OCI-LY7 (cell line): Measurements from ENCODE around the gene KSR1. TPM values are rescaled to one million over a fixed set of nuclear protein-coding genes. Genes with fewer than 3 reads are reported as not detected.

ENCODE experiments used
- BruUV-seq: library from RNA; stranded (reverse); fragments of 400-500 nt; replicated peaks from 2 replicates; lab custom pipeline; 2021; lab: Mats Ljungman, UMichigan
- CTCF ChIA-PET: fragments of 300-600 bp; sonication (Branson Sonifier 250); formaldehyde crosslinking; loops from one replicate; lab custom pipeline; 2022; ENCODE audit warnings: antibody characterized with exemption; ENCODE audit not compliant: unreplicated experiment; lab: Charles Lee
- POLR2A ChIA-PET: fragments of 300-600 bp; sonication (Branson Sonifier 250); formaldehyde crosslinking; loops from one replicate; lab custom pipeline; 2022; ENCODE audit warnings: antibody characterized with exemption; lab: Charles Lee
- DNase-seq: peaks from one replicate; pipeline ENCODE4 v3.0.0-alpha.2; 2015; ENCODE audit warnings: low spot score
- H2AFZ ChIP-seq: fragments of 200-600 bp; sonication (generic), shearing (Covaris generic); 2 replicates; pipeline ENCODE4 v1.6.1; 2014; ENCODE audit warnings: mild to moderate bottlenecking, antibody characterized with exemption, low read length, moderate library complexity
- H3K27ac ChIP-seq: fragments of 200-600 bp; sonication (generic); 2 replicates; pipeline ENCODE4 v1.5.1; 2014; ENCODE audit warnings: mixed run types, low read depth, mild to moderate bottlenecking, moderate library complexity, low read length, inconsistent platforms; ENCODE audit not compliant: poor library complexity, severe bottlenecking
- H3K36me3 ChIP-seq: fragments of 200-600 bp; sonication (generic); 2 replicates; pipeline ENCODE4 v1.6.1; 2014; ENCODE audit warnings: mild to moderate bottlenecking, antibody characterized with exemption, low read length, moderate library complexity, mixed read lengths; ENCODE audit not compliant: insufficient read depth
- H3K4me1 ChIP-seq: fragments of 200-600 bp; sonication (generic); 2 replicates; pipeline ENCODE4 v1.5.1; 2014; ENCODE audit warnings: mild to moderate bottlenecking, low read length; ENCODE audit not compliant: insufficient read depth, poor library complexity, severe bottlenecking
- H3K4me2 ChIP-seq: fragments of 200-600 bp; sonication (generic); 2 replicates; pipeline ENCODE4 v1.6.1; 2014; ENCODE audit warnings: mild to moderate bottlenecking, low read length
- H3K4me3 ChIP-seq: fragments of 200-600 bp; sonication (generic); 2 replicates; pipeline ENCODE4 v1.5.1; 2014; ENCODE audit warnings: mild to moderate bottlenecking, low read depth, low read length; ENCODE audit not compliant: poor library complexity, severe bottlenecking
- H3K79me2 ChIP-seq: fragments of 200-600 bp; sonication (generic); 2 replicates; pipeline ENCODE4 v1.6.1; 2016; ENCODE audit warnings: low read depth, mild to moderate bottlenecking, low read length, moderate library complexity, mixed read lengths; ENCODE audit not compliant: insufficient read depth
- H3K9me2 ChIP-seq: fragments of 200-600 bp; sonication (generic); 2 replicates; pipeline ENCODE4 v1.6.1; 2016; ENCODE audit warnings: mild to moderate bottlenecking, low read length, mixed read lengths; ENCODE audit not compliant: insufficient read depth
- H3K9me3 ChIP-seq: fragments of 200-600 bp; sonication (generic); 2 replicates; pipeline ENCODE4 v1.6.1; 2014; ENCODE audit warnings: mild to moderate bottlenecking, mixed run types, low read length, mixed read lengths
- H4K20me1 ChIP-seq: fragments of 200-600 bp; sonication (generic); 2 replicates; pipeline ENCODE4 v1.6.1; 2014; ENCODE audit warnings: mild to moderate bottlenecking, antibody characterized with exemption, low read length, moderate library complexity, mixed read lengths; ENCODE audit not compliant: insufficient read depth
- EZH2phosphoT487 ChIP-seq: fragments of 200-600 bp; sonication (generic); IDR thresholded peaks from 2 replicates; pipeline ENCODE4 v1.6.1; 2018; ENCODE audit warnings: low read depth, borderline replicate concordance, mild to moderate bottlenecking, mixed run types, antibody characterized with exemption, low read length, moderate library complexity, mixed read lengths
- intact Hi-C: fragments of 100-400 bp; cut with micrococcal nuclease; formaldehyde crosslinking; loops from one replicate; pipeline ENCODE4 v1.10.0; 2022; ENCODE audit not compliant: unreplicated experiment
- total RNA-seq, 2 experiments: library from RNA; depleted of rRNA in 1 of 2; stranded (reverse); fragments of >200 nt in 1 of 2; shearing (Covaris generic) in 1 of 2; gene quantifications; 2 replicates each; pipeline ENCODE4 v1.2.3, GENCODE V29; 2014 to 2022
- TF ChIP-seq, protein P1 (sequence below): fragments of 200-600 bp; sonication (generic); conservative IDR thresholded peaks from 2 replicates; pipeline ENCODE4 v1.5.1; 2014; ENCODE audit warnings: mild to moderate bottlenecking, antibody characterized with exemption, low read length, moderate library complexity, mixed read lengths

Gene KSR1
- total RNA-seq, 2 experiments from 2014 or later: 2.2 to 4.1 TPM

DNA sequence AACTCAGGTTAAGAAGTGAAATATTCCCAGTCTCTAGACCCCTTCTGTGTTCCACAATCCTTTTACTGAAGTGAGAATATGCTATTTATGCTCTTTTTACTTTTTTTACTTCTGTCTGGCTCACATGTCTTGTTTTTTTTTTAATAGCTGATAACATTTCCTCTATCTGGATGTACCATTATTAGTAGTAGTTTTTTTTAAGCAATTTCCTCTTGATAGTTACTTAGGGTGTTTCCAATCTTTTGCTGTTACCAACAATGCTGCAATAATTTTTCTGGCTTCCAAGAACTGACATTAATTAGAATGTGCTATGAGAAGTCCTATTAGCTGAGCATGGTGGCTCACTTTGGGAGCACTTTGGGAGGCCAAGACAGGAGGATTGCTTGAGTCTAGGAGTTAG lies 32.0 kb downstream of the KSR1 start:
- H3K4me2 ChIP-seq: no peak overlapping the region
- ChIA-PET CTCF (no interaction called here), POLR2A (no interaction called here)
- DNase-seq: no peak
- H3K4me1 ChIP-seq: no peaks in the 10 kb centered on the region
- H3K27ac ChIP-seq: no peak overlapping the region
- no peaks in the 10 kb centered on the region for H3K9me3 ChIP-seq
- no peak for TF ChIP-seq EZH2phosphoT487
- TF ChIP-seq, protein P1, sequence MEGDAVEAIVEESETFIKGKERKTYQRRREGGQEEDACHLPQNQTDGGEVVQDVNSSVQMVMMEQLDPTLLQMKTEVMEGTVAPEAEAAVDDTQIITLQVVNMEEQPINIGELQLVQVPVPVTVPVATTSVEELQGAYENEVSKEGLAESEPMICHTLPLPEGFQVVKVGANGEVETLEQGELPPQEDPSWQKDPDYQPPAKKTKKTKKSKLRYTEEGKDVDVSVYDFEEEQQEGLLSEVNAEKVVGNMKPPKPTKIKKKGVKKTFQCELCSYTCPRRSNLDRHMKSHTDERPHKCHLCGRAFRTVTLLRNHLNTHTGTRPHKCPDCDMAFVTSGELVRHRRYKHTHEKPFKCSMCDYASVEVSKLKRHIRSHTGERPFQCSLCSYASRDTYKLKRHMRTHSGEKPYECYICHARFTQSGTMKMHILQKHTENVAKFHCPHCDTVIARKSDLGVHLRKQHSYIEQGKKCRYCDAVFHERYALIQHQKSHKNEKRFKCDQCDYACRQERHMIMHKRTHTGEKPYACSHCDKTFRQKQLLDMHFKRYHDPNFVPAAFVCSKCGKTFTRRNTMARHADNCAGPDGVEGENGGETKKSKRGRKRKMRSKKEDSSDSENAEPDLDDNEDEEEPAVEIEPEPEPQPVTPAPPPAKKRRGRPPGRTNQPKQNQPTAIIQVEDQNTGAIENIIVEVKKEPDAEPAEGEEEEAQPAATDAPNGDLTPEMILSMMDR: no peak
- H3K36me3 ChIP-seq: no peaks in the 10 kb centered on the region
- H3K79me2 ChIP-seq: no peaks in the 10 kb centered on the region
- no peaks in the 10 kb centered on the region for H4K20me1 ChIP-seq
- H3K9me2 ChIP-seq: no peaks in the 10 kb centered on the region
- intact Hi-C loops: no loop called here
- H3K4me3 ChIP-seq: no peak overlapping the region
- H2AFZ ChIP-seq: no peak overlapping the region
- BruUV-seq: no TSS peak

DNA sequence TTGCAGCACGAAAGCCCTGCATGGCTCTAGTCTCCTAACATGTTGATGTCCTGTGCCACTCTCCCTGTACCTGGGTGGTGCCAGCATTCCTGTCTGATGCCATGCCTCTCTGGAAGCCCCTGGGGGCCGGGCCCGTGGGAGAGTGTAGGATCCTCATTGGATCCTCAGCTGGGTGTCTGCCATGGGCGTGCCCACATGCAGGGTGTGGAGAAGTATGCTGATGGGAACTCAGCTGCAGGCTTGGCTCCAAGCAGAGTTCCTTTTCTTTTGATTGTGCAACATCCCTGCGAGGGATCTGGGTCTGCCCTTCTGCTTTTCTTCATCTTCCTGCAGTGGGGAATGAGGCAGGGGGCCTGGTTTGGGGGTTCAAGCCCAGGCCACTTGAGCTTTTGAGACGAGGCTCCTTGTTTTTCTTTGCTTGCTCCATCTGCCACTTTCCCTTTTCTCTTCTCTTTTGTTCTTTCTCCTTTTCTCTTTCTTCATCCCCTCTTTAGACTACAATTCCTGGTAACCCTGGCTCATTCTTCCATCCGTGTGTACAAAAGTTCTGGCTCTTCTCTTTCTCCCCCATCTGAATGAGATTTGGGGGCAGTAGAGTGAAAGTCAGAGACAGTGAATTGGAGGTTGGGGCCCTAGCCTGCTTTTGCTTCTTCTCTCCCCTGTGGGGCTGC lies 32.9 kb downstream of the KSR1 start:
- DNase-seq: no peak
- H3K27ac ChIP-seq: no peak overlapping the region
- ChIA-PET POLR2A (no interaction called here), CTCF (no interaction called here)
- intact Hi-C loops: no loop called here
- no peak overlapping the region for H3K4me3 ChIP-seq
- no peak for TF ChIP-seq EZH2phosphoT487
- TF ChIP-seq, protein P1: no peak
- no peaks in the 10 kb centered on the region for H3K4me1 ChIP-seq
- H4K20me1 ChIP-seq: no peaks in the 10 kb centered on the region
- no peaks in the 10 kb centered on the region for H3K9me3 ChIP-seq
- no TSS peak for BruUV-seq
- no peak overlapping the region for H3K4me2 ChIP-seq
- H3K79me2 ChIP-seq: no peaks in the 10 kb centered on the region
- no peaks in the 10 kb centered on the region for H3K36me3 ChIP-seq
- no peak overlapping the region for H2AFZ ChIP-seq
- H3K9me2 ChIP-seq: no peaks in the 10 kb centered on the region

DNA sequence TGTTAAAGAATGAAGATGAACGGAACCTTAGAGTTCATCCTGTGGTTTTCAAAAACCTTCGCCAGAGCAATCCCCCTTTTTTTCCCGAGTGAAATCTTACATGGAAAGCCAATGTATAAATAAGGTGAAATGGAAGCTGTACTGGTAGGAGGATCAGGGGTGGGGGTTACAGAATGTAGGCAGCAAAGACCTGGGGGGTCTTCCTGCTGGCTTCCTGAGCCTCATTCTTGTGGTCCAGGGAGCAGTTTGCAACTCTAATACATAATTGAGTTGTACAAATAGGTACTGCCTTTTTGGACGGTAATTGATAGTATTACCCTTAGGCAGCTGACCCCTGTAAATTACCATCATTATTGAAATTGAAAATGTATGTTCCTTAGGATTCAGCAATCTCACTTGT lies 34.1 kb downstream of the KSR1 start:
- H2AFZ ChIP-seq: no peak overlapping the region
- H3K9me3 ChIP-seq: no peaks in the 10 kb centered on the region
- H3K4me1 ChIP-seq: peaks cover 6% of the 10 kb centered on the region
- no peaks in the 10 kb centered on the region for H3K9me2 ChIP-seq
- H3K36me3 ChIP-seq: no peaks in the 10 kb centered on the region
- no TSS peak for BruUV-seq
- no peak for DNase-seq
- H4K20me1 ChIP-seq: no peaks in the 10 kb centered on the region
- intact Hi-C loops: no loop called here
- H3K4me3 ChIP-seq: no peak overlapping the region
- no peak overlapping the region for H3K4me2 ChIP-seq
- H3K27ac ChIP-seq: no peak overlapping the region
- ChIA-PET CTCF (no interaction called here), POLR2A (no interaction called here)
- no peak for TF ChIP-seq EZH2phosphoT487
- TF ChIP-seq, protein P1: no peak
- H3K79me2 ChIP-seq: no peaks in the 10 kb centered on the region
